ENCODE measurements around the gene ELMO3.

ELMO3 gene

DNA sequence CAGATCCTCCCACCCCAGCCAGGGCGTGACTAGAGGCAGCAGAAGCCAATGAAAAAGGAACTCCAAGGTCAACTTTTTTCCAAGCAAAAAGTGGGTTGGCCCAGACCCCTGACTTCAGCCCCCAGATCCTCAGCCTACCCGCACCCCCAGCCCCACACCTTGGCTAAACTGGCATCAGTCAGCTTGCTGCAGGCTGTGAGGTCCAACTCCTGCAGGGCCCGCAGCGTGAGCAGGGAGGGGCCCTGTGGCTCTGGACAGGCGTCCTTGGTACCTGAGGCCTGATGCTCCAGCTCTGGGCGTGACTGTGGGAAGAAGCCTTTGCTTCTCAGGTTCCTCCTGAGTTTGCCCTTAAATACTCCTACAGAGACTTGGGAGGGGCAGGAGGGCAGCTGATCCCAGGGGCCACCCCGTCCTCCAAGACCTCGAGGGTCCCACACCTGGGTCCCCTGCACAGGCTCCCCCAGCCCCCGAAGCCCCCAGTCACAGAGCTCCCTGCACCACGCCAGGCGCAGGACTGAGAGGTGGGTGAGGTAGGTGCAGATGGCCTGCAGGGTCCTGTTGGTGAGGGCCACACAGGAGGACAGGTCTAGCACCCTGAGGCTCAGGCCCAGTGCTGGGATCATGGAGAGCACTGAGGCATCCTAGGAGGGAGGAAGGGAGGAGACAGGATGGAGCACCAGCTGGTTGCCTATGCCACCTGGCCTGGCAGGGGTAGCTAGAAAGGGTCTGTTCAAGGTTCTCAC, 9.4 kb downstream of the ELMO3 start:
- Histone ChIP-seq H3K4me3 (ENCODE audit: low read length) (no peak overlapping the region), H3K9me2 (replicated peaks; ENCODE audit: control insufficient read depth, low read length) (no peaks in the 10 kb centered on the region), H4K20me1 (ENCODE audit: control insufficient read depth, insufficient read depth, low read depth, low read length) (no peaks in the 10 kb centered on the region), H3K27ac (ENCODE audit: low read depth, low read length) (no peak overlapping the region), H3F3A (ENCODE audit: control insufficient read depth, insufficient read depth) (no peaks in the 10 kb centered on the region; the same call in 1 of the 2 replicates), H3K4me1 (ENCODE audit: control insufficient read depth, low read length) (no peaks in the 10 kb centered on the region), H3K79me2 (ENCODE audit: control insufficient read depth, low read length) (no peaks in the 10 kb centered on the region), H3K36me3 (ENCODE audit: control insufficient read depth, low read length) (peaks cover 10% of the 10 kb centered on the region), H3K27me3 (ENCODE audit: control insufficient read depth, low read length) (peaks cover 3% of the 10 kb centered on the region; the same call in 1 of the 2 replicates), H3K4me2 (ENCODE audit: low read length) (no peak overlapping the region), H3K9me3 (ENCODE audit: control insufficient read depth, insufficient read depth, low read length) (no peaks in the 10 kb centered on the region)
- TF ChIP-seq EZH2phosphoT487 (IDR thresholded peaks at IDR 0.05; ENCODE audit: borderline replicate concordance, low read length), result no peak
- TF ChIP-seq, protein P1, sequence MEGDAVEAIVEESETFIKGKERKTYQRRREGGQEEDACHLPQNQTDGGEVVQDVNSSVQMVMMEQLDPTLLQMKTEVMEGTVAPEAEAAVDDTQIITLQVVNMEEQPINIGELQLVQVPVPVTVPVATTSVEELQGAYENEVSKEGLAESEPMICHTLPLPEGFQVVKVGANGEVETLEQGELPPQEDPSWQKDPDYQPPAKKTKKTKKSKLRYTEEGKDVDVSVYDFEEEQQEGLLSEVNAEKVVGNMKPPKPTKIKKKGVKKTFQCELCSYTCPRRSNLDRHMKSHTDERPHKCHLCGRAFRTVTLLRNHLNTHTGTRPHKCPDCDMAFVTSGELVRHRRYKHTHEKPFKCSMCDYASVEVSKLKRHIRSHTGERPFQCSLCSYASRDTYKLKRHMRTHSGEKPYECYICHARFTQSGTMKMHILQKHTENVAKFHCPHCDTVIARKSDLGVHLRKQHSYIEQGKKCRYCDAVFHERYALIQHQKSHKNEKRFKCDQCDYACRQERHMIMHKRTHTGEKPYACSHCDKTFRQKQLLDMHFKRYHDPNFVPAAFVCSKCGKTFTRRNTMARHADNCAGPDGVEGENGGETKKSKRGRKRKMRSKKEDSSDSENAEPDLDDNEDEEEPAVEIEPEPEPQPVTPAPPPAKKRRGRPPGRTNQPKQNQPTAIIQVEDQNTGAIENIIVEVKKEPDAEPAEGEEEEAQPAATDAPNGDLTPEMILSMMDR (IDR thresholded peaks at IDR 0.05; ENCODE audit: low read depth, low read length, poor library complexity, severe bottlenecking), result no peak

DNA sequence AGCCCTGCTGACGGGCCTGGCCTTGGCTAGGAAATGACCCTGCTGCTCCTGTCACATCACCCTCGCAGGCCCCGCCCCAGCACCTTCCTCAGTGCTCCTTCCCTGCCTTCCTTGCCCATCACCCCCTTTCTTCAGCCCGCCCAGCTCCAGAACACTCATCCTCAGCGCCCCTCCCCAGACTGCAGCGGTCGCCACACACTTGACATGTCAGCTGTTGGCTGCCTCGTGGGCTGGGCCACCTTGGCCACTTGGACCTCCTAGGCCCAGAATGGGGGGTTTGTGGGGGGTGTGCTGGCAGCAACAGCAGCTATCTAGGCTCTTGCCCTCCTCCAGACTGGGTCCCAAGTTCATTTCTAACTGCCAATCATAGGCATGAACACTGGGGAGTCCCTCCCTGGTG, 10.6 kb downstream of the ELMO3 start:
- no peak overlapping the region for H3K4me2 ChIP-seq (ENCODE audit: low read length)
- no peaks in the 10 kb centered on the region for H3K36me3 ChIP-seq (ENCODE audit: control insufficient read depth, low read length)
- H3K4me3 ChIP-seq (ENCODE audit: low read length), result no peak overlapping the region
- peaks cover 3% of the 10 kb centered on the region; the same call in 1 of the 2 replicates for H3K27me3 ChIP-seq (ENCODE audit: control insufficient read depth, low read length)
- no peaks in the 10 kb centered on the region for H3K79me2 ChIP-seq (ENCODE audit: control insufficient read depth, low read length)
- H3K9me2 ChIP-seq (replicated peaks; ENCODE audit: control insufficient read depth, low read length), result no peaks in the 10 kb centered on the region
- no peaks in the 10 kb centered on the region for H3K4me1 ChIP-seq (ENCODE audit: control insufficient read depth, low read length)
- no peaks in the 10 kb centered on the region for H3K9me3 ChIP-seq (ENCODE audit: control insufficient read depth, insufficient read depth, low read length)
- H4K20me1 ChIP-seq (ENCODE audit: control insufficient read depth, insufficient read depth, low read depth, low read length), result no peaks in the 10 kb centered on the region
- no peaks in the 10 kb centered on the region for H3F3A ChIP-seq (ENCODE audit: control insufficient read depth, insufficient read depth)
- no peak for TF ChIP-seq EZH2phosphoT487 (IDR thresholded peaks at IDR 0.05; ENCODE audit: borderline replicate concordance, low read length)
- TF ChIP-seq, protein P1 (IDR thresholded peaks at IDR 0.05; ENCODE audit: low read depth, low read length, poor library complexity, severe bottlenecking), result no peak
- no peak overlapping the region for H3K27ac ChIP-seq (ENCODE audit: low read depth, low read length)

DNA sequence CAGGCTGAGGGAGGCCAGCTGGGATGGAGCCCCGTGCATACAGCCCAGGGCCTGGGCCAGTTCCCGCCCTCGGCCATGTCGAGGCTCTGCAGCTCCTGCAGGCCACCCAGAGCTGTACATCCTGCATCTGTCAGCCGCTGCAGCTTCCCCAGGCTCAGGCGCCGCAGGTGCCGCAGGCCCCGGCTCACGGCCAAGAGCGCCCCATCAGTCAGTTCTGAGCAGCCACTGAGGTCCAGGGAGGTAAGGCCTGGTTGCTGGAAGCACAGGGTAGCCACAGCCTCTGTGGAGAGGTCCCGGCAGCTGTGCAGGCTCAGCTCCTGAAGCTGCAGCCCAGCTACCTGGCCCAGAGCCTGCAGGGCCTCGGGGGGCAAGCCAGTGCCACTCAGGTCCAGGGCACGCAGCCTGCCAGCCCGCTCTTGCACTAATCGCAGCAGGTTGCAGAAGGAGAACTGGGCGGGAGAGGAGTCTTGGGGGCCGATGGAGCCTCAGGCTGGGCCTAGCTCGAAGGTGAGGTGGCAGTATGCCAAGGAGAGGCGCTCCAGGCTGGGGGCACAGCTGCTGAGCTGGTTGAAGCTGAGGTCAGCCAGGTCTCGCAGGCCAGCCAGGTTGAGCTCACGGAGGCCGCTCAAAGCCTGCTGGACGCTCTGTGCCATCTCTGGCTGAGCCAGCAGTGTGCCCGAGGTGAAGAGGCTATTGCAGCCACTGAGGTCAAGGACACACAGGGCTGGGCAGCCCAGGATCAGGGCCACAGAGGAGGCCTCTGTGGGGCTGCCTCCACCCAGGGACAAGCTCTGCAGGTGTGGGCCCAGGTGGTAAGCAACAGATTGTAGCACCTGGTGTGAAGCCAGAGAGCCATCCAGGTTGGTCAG, 11.4 kb downstream of the ELMO3 start:
- H4K20me1 ChIP-seq (ENCODE audit: control insufficient read depth, insufficient read depth, low read depth, low read length), result no peaks in the 10 kb centered on the region
- H3K4me3 ChIP-seq (ENCODE audit: low read length), result no peak overlapping the region
- no peak overlapping the region for H3K27ac ChIP-seq (ENCODE audit: low read depth, low read length)
- no peaks in the 10 kb centered on the region for H3K9me3 ChIP-seq (ENCODE audit: control insufficient read depth, insufficient read depth, low read length)
- H3K36me3 ChIP-seq (ENCODE audit: control insufficient read depth, low read length), result no peaks in the 10 kb centered on the region
- no peaks in the 10 kb centered on the region for H3F3A ChIP-seq (ENCODE audit: control insufficient read depth, insufficient read depth)
- H3K27me3 ChIP-seq (ENCODE audit: control insufficient read depth, low read length), result peaks cover 3% of the 10 kb centered on the region; the same call in 1 of the 2 replicates
- H3K9me2 ChIP-seq (replicated peaks; ENCODE audit: control insufficient read depth, low read length), result no peaks in the 10 kb centered on the region
- no peaks in the 10 kb centered on the region for H3K79me2 ChIP-seq (ENCODE audit: control insufficient read depth, low read length)
- TF ChIP-seq, protein P1 (IDR thresholded peaks at IDR 0.05; ENCODE audit: low read depth, low read length, poor library complexity, severe bottlenecking), result no peak
- H3K4me1 ChIP-seq (ENCODE audit: control insufficient read depth, low read length), result no peaks in the 10 kb centered on the region
- H3K4me2 ChIP-seq (ENCODE audit: low read length), result no peak overlapping the region
